Measurements from ENCODE around the gene CASP10.

The CASP10 gene

DNA sequence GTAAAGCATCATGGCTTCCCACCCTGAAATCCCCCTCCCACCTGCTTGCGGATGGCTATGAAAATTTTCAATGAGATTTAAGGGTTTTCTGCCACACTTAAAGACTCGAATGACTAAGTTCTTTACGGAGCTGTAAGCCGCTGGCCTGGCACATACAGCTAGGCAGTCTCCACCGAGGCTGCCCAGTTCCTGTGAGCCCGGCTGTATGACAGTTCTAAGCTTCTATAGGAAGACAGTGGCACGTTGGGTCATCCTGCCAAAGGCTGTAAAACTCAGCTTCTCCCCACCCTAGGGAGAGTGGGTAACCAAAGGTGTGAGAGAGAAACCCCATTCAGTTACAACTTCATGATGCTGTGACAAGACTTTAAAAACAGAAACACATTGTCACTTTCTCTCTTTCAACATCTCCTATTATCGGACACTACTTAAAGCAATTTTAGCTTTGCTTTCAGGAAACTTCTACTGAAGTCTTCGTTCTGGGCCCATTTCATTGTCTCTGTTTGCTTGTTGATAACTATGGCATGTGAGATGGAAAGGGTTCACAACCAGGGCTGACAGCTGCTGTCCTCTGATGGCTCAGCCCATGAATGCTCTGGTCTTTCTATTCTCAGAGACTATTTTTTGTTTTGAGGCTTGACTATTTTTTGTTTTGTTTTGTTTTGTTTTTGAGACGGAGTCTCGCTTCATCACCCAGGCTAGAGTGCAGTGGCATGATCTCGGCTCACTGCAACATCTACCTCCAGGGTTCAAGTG, 84.5 kb downstream of the CASP10 start:
- no peak overlapping the region for H3K4me3 ChIP-seq (ENCODE audit: low read length)
- TF ChIP-seq, protein P1, sequence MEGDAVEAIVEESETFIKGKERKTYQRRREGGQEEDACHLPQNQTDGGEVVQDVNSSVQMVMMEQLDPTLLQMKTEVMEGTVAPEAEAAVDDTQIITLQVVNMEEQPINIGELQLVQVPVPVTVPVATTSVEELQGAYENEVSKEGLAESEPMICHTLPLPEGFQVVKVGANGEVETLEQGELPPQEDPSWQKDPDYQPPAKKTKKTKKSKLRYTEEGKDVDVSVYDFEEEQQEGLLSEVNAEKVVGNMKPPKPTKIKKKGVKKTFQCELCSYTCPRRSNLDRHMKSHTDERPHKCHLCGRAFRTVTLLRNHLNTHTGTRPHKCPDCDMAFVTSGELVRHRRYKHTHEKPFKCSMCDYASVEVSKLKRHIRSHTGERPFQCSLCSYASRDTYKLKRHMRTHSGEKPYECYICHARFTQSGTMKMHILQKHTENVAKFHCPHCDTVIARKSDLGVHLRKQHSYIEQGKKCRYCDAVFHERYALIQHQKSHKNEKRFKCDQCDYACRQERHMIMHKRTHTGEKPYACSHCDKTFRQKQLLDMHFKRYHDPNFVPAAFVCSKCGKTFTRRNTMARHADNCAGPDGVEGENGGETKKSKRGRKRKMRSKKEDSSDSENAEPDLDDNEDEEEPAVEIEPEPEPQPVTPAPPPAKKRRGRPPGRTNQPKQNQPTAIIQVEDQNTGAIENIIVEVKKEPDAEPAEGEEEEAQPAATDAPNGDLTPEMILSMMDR (IDR thresholded peaks at IDR 0.05; ENCODE audit: insufficient read depth, low read depth, low read length, missing control alignments) = no peak
- DNase-seq (ENCODE audit: low read depth) = no peak

DNA sequence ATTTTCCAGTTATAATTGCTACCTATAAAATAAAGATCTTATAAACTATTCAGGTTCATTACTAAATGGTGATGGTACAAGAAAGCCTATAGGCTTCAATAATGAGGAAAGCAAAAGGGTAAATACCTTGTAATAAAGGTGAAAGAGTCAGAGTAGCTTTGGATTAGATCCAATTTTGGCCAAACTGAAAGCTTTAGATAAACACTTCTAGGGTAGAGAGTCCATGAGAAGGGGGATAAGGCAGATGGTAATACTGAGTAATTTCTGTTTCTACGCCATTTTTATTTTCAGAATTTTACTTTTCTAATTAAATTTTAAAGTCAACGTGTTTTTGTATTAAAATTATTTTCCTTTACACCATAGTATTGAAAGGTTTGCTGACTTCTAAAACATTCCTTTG, 86.8 kb downstream of the CASP10 start:
- no peak for DNase-seq (ENCODE audit: low read depth)
- H3K4me3 ChIP-seq (ENCODE audit: low read length) = no peak overlapping the region
- TF ChIP-seq, protein P1 (IDR thresholded peaks at IDR 0.05; ENCODE audit: insufficient read depth, low read depth, low read length, missing control alignments) = no peak

DNA sequence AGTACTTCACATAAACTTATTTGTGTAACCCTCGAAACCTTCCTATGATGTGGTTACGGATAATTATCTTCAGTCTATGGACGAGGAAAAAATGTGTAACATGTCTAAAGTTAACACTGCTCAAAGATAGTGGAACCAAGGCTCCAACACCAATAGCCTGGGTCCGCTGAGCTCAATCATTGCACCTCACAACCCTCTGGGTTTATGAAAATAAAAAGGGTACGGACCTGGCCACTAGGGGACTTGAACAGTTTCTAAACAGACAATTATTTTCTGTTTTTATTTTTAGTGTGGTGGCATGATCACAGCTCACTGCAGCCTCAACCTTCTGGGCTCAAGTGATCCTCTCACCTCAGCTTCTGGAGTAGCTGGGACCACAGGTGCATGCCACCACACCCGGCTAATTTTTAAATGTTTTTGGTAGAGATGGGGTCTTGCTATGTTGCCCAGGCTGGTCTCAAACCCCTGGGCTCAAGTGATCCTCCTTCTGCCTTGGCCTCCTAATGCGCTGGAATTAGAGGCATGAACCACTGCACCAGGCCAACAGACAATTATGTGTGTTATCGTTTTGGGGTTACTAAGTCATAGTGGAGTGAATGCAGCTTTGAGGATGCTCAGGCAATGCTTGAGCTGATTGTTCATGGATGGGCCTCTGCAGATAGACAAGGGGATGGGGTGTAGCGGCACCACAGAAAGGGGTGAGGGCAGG, 87.5 kb downstream of the CASP10 start:
- TF ChIP-seq, protein P1 (IDR thresholded peaks at IDR 0.05; ENCODE audit: insufficient read depth, low read depth, low read length, missing control alignments) = no peak
- DNase-seq (ENCODE audit: low read depth) = no peak
- H3K4me3 ChIP-seq (ENCODE audit: low read length) = no peak overlapping the region

DNA sequence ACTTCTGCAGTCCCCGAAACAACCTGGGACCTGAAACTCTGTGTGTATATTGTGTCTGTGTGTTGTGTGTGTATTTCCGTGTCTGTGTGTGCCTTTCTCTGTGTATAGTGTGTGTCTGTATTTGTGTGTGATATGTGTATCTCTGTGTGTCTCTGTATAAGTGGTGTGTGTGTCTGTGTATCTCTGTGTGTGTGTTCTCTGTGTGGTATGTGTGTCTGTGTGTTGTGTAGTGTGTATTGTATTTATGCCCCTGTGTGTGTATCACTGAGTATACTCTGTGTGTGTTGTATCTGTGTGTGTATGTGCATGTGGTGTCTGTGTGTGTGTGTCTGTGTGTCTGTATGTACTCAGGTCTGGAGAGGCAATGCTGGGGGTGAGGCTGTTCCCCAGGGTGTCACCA, 89.0 kb downstream of the CASP10 start:
- no peak overlapping the region for H3K4me3 ChIP-seq (ENCODE audit: low read length)
- DNase-seq (ENCODE audit: low read depth) = no peak
- TF ChIP-seq, protein P1 (IDR thresholded peaks at IDR 0.05; ENCODE audit: insufficient read depth, low read depth, low read length, missing control alignments) = no peak

DNA sequence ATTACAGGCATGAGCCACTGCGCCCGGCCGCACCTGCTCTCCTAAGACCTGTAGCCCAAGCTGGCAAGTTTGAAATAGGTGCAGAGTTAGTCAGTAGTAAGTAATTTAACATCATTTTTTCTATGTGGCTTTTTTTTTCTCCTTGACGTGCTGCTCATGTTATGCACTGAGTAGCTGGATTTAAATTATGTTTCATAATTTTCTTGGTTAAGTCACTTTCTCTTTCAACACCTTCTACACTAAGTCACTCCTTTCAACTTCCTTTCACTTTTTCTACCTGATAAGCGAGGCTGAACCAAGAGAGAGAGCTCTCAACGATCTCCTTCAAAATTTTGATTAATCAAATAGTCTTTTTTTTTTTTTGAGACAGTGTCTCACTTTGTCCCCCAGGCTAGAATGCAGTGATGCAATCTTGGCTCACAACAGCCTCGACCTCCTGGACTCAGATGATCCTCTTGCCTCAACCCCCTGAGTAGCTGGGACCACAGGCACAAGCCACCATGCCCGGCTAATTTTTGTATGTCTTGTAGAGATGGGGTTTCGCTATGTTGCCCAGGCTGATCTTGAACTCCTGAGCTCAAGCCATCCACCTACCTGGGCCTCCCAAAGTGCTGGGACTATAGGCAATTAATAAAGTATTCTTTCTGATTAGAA, 90.5 kb downstream of the CASP10 start:
- H3K4me3 ChIP-seq (ENCODE audit: low read length) = no peak overlapping the region
- DNase-seq (ENCODE audit: low read depth) = no peak
- TF ChIP-seq, protein P1 (IDR thresholded peaks at IDR 0.05; ENCODE audit: insufficient read depth, low read depth, low read length, missing control alignments) = no peak

DNA sequence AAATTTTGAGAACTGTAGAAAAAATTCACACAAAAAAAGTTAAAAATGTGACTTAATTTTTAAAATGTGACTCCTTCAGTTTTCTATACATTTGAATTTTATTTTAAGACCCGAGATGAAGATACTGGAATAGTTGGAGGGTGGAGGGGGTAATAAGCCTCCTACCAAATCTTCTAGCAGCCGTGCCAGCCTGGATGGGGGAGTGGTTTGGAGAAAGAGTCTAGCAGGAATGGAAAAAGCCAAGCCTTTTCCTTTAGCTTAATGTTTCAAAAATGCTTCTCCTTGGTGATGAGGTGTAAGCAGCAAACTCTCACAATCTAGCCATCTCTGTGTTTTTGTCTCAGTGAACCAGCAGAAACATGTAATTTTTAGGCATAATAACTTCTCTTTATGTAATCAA, 92.1 kb downstream of the CASP10 start:
- TF ChIP-seq, protein P1 (IDR thresholded peaks at IDR 0.05; ENCODE audit: insufficient read depth, low read depth, low read length, missing control alignments) = no peak
- DNase-seq (ENCODE audit: low read depth) = no peak
- H3K4me3 ChIP-seq (ENCODE audit: low read length) = no peak overlapping the region

Data from epithelial cell of esophagus (primary cell).